IMR-90 (cell line): ENCODE measurements around the gene COX17. TPM values are rescaled to one million over a fixed set of nuclear protein-coding genes. Genes with fewer than 3 reads are reported as not detected.
"Not testable (repeated sequence)": the region's sequence is repeated elsewhere in the genome, so short reads cannot be mapped to it uniquely, and the experiment has no call there.

Source experiments
- ATAC-seq: fragments of 200-7000 bp; cut with Tn5 transposase; 2 replicates; pipeline ENCODE4 v1.9.1; 2020; ENCODE audit warnings: low read depth, mild to moderate bottlenecking, moderate library complexity
- BruUV-seq: library from RNA; stranded (reverse); fragments of 400-500 nt; replicated peaks from 2 replicates; lab custom pipeline; 2021; lab: Mats Ljungman, UMichigan
- CTCF ChIA-PET: fragments of 300-600 bp; formaldehyde crosslinking; extraction: SDS; loops from one replicate; lab custom pipeline; 2021; ENCODE audit warnings: antibody characterized with exemption; lab: Yijun Ruan, JAX
- POLR2A ChIA-PET: fragments of 300-600 bp; sonication (Branson Sonifier 250); formaldehyde crosslinking; loops from one replicate; lab custom pipeline; 2022; ENCODE audit warnings: antibody characterized with exemption; ENCODE audit not compliant: unreplicated experiment; lab: Charles Lee
- DNase-seq: peaks from one replicate; pipeline ENCODE4 v3.0.0; 2013
- H2AFZ ChIP-seq: replicated peaks from 2 replicates; pipeline ENCODE3; 2013; ENCODE audit warnings: low read length, mild to moderate bottlenecking; ENCODE audit not compliant: poor library complexity
- H2AK5ac ChIP-seq: 2 replicates; pipeline ENCODE4 v1.6.1; 2013; ENCODE audit warnings: low read depth, low read length, inconsistent platforms
- H2AK9ac ChIP-seq: replicated peaks from 2 replicates; pipeline ENCODE3; 2013; ENCODE audit warnings: mild to moderate bottlenecking, low read depth, low read length, moderate library complexity; ENCODE audit not compliant: poor library complexity
- H2BK120ac ChIP-seq: 2 replicates; pipeline ENCODE4 v1.6.1; 2013; ENCODE audit warnings: low read depth, low read length, inconsistent platforms
- H2BK15ac ChIP-seq: 3 replicates; pipeline ENCODE4 v1.6.1; 2013; ENCODE audit warnings: low read depth, low read length, inconsistent platforms
- H2BK20ac ChIP-seq: 2 replicates; pipeline ENCODE4 v1.6.1; 2013; ENCODE audit warnings: low read depth, mild to moderate bottlenecking, inconsistent platforms, low read length, moderate library complexity
- H2BK5ac ChIP-seq: 2 replicates; pipeline ENCODE4 v1.6.1; 2013; ENCODE audit warnings: mild to moderate bottlenecking, low read depth, low read length, inconsistent platforms; ENCODE audit not compliant: poor library complexity, severe bottlenecking
- H3K14ac ChIP-seq: replicated peaks from 2 replicates; pipeline ENCODE4 v1.6.1; 2013; ENCODE audit warnings: low read depth, low read length, inconsistent platforms
- H3K18ac ChIP-seq: 2 replicates; pipeline ENCODE4 v1.6.1; 2013; ENCODE audit warnings: low read depth, low read length, control low read depth
- H3K23ac ChIP-seq: 2 replicates; pipeline ENCODE4 v1.6.1; 2013; ENCODE audit warnings: low read depth, low read length, inconsistent platforms
- H3K27ac ChIP-seq: 2 replicates; pipeline ENCODE4 v1.5.1; 2013; ENCODE audit warnings: mild to moderate bottlenecking, control low read depth, low read length; ENCODE audit not compliant: insufficient read depth
- H3K27me3 ChIP-seq: 2 replicates; pipeline ENCODE4 v1.6.1; 2013; ENCODE audit warnings: low read length; ENCODE audit not compliant: control insufficient read depth, insufficient read depth
- H3K36me3 ChIP-seq: 2 replicates; pipeline ENCODE4 v1.6.1; 2013; ENCODE audit warnings: low read length, mixed read lengths; ENCODE audit not compliant: control insufficient read depth, insufficient read depth
- H3K4ac ChIP-seq: 2 replicates; pipeline ENCODE4 v1.6.1; 2013; ENCODE audit warnings: low read depth, low read length, inconsistent platforms
- H3K4me1 ChIP-seq: 2 replicates; pipeline ENCODE4 v1.6.1; 2013; ENCODE audit warnings: low read length, mixed read lengths; ENCODE audit not compliant: control insufficient read depth, insufficient read depth
- H3K4me2 ChIP-seq: 2 replicates; pipeline ENCODE4 v1.6.1; 2013; ENCODE audit warnings: low read depth, mild to moderate bottlenecking, control low read depth, low read length, moderate library complexity
- H3K4me3 ChIP-seq: 2 replicates; pipeline ENCODE4 v1.5.1; 2013; ENCODE audit warnings: low read depth, mild to moderate bottlenecking, control low read depth, low read length, moderate library complexity; ENCODE audit not compliant: insufficient read depth
- H3K56ac ChIP-seq: 2 replicates; pipeline ENCODE4 v1.6.1; 2013; ENCODE audit warnings: low read length, inconsistent platforms; ENCODE audit not compliant: insufficient read depth; ENCODE audit errors: extremely low read depth
- H3K79me1 ChIP-seq, 2 experiments: 2 replicates each; pipeline ENCODE4 v1.6.1; 2013; ENCODE audit warnings: low read length in 2 of 2, inconsistent platforms in 1 of 2, low read depth in 1 of 2
- H3K9ac ChIP-seq: 2 replicates; pipeline ENCODE4 v1.6.1; 2013; ENCODE audit warnings: low read depth, low read length, control low read depth
- H3K9me1 ChIP-seq: 2 replicates; pipeline ENCODE4 v1.6.1; 2013; ENCODE audit warnings: low read length, inconsistent platforms; ENCODE audit not compliant: insufficient read depth
- H3K9me3 ChIP-seq: 2 replicates; pipeline ENCODE4 v1.6.1; 2013; ENCODE audit warnings: low read length; ENCODE audit not compliant: control insufficient read depth, insufficient read depth
- H4K20me1 ChIP-seq: 2 replicates; pipeline ENCODE4 v1.6.1; 2013; ENCODE audit warnings: low read length, inconsistent platforms; ENCODE audit not compliant: insufficient read depth
- H4K5ac ChIP-seq: 2 replicates; pipeline ENCODE4 v1.6.1; 2013; ENCODE audit warnings: mild to moderate bottlenecking, low read depth, low read length, control low read depth
- H4K8ac ChIP-seq, 2 experiments: 2 replicates each; pipeline ENCODE4 v1.6.1; 2013; ENCODE audit warnings: low read depth in 2 of 2, low read length in 2 of 2, control low read depth in 1 of 2, inconsistent platforms in 1 of 2
- H4K91ac ChIP-seq: 2 replicates; pipeline ENCODE4 v1.6.1; 2013; ENCODE audit warnings: low read depth, low read length, inconsistent platforms; ENCODE audit not compliant: insufficient read depth
- WGBS, 2 experiments: methylation state at CpG; one replicate each; pipeline versions ENCODE4 v1.1.5 to v1.1.7; 2013; ENCODE audit warnings: missing lambda C conversion rate in 2 of 2; ENCODE audit not compliant: insufficient read length in 1 of 2; ENCODE audit errors: extremely low coverage in 2 of 2; 5-methylcytosine and 5-hydroxymethylcytosine counted together
- dilution Hi-C: fragments of 300-500 bp; cut with HindIII; formaldehyde crosslinking; loops from one replicate; pipeline ENCODE4 v1.14.3; 2018; ENCODE audit warnings: low sequenced_read_pairs; ENCODE audit not compliant: unreplicated experiment
- in situ Hi-C: fragments of 300-500 bp; cut with MboI; formaldehyde crosslinking; loops from 3 replicates; pipeline ENCODE4 v1.14.3; 2019; ENCODE audit warnings: low sequenced_read_pairs, inconsistent platforms, mixed read lengths
- intact Hi-C: fragments of 100-400 bp; cut with micrococcal nuclease; formaldehyde crosslinking; loops from 2 replicates; pipeline ENCODE4 v1.10.0; 2022
- polyA plus RNA-seq, 3 experiments: library from polyadenylated mRNA; depleted of rRNA; stranded (reverse); fragments of >200 nt; gene quantifications; 2 replicates each; pipeline ENCODE4 v1.2.3, GENCODE V29; 2012; ENCODE audit warnings: low replicate concordance in 1 of 3
- total RNA-seq: library from RNA; depleted of rRNA; stranded (reverse); fragments of >200 nt; gene quantifications from 2 replicates; pipeline ENCODE4 v1.2.3, GENCODE V29; 2012

COX17 gene
- total and polyA plus RNA-seq, 2 of the 4 experiments (the other 2 are of a cell fraction) = 2.0 to 24.5 TPM

GRCh38 chr3:119678209-119678608, 1.0 kb upstream of the COX17 start:
- POLR2A ChIA-PET, H2BK20ac ChIP-seq, H3K14ac ChIP-seq, H4K8ac ChIP-seq, H3K9ac ChIP-seq, H3K27me3 ChIP-seq, DNase-seq, H3K23ac ChIP-seq, H3K9me1 ChIP-seq, H3K27ac ChIP-seq, ATAC-seq, H2AK9ac ChIP-seq, H3K4me1 ChIP-seq, H3K9me3 ChIP-seq, dilution Hi-C loops, H2BK15ac ChIP-seq, H4K91ac ChIP-seq, H3K4ac ChIP-seq, H3K36me3 ChIP-seq, CTCF ChIA-PET, BruUV-seq, H2BK120ac ChIP-seq, H3K18ac ChIP-seq, H2BK5ac ChIP-seq, H2AK5ac ChIP-seq, H4K20me1 ChIP-seq, intact Hi-C loops, H3K4me2 ChIP-seq, H2AFZ ChIP-seq, H3K56ac ChIP-seq, H3K4me3 ChIP-seq, H4K5ac ChIP-seq: not testable (repeated sequence)
- H3K79me1 ChIP-seq = peaks cover 6 to 15% of the 10 kb centered on the region in 2 experiments
- WGBS, 2 experiments = 100% methylated on average over 7 of the region's 10 CpGs; no CpG with 5 or more reads in 1 of the 2 experiments
- in situ Hi-C loops = loop anchor here (25.0 kb wide), 4 partner anchors 166 to 791 kb away; partner anchors contain the start of genes ARHGAP31 and TEX55
